Left hindlimb (tissue), 1 donor: ENCODE results near the gene BAG2.

Experiments
- DNase-seq: peaks from one replicate; pipeline ENCODE4 v3.0.0-alpha.2; 2018

BAG2 gene

DNA sequence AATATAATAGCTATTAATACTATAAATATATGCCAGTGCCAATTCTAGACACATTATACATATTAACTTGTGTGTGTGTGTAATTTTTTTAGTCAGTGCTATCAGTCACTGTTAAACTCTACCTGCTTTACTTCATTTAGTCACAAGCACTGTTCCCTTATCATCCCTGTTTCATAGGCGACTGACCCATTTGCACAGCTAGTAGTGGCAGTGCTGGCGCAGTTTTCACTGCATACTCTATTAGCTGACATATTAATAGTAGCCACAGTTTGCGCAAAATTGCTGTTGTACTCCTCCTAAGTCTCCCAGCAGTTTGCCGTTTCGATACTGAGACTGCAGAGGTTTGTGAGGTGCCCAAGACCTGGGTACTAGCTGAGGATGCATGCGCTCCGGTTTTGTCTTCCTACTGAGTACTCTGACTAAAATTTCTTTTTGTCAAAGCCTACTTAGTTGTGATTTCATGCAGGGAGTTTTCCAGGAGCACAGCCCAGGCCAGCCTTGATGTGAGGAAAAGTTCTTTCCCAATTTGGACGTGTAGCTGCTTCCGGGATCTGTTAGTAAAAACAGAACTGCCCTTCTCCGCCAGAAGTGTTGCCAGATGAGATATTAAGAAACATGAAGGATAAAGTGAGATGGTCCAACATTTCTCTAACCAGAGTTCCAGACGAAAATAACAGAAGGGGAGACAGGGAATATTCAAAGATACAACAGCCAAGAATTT lies 5.6 kb downstream of the BAG2 start:
- peak; percentile 72 for DNase-seq

DNA sequence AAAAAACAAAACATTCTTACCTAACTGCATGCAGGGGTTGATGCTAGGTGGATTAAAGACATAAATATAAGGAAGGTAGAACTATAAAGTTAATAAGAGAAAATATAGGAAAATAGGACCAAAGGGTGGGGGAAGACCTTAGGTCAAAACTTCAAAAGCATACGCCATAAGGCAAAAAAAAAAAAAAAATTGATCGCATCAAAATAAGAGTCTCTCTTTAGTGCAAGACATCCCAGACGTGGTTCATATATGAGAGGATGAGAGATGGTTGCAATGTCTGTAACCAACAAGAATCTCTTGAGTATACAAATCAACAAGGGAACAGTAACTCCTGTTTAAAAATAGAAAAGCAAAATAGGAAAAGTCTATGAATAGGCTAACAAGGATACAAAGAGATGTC lies 8.5 kb downstream of the BAG2 start:
- DNase-seq: no peak

DNA sequence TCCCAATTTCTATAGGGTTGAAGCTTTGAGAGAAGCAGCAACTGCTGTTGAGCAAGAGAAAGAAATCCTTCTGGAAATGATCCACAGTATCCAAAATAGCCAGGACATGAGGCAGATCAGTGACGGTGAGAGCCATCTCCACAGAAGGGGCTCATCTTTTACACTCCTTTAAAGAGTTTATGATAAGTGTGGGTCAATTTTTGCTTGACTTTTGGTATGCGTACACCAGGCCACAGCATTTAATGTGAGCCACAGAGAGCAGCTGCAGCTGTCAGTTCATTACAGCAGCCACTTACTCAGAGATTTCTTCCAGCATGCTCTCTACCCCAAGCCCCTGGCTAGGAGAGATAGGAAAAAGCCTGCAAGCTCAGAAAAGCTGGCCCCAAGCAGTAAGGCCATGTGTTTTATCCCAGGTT lies 9.9 kb downstream of the BAG2 start:
- DNase-seq: peak; percentile 28

DNA sequence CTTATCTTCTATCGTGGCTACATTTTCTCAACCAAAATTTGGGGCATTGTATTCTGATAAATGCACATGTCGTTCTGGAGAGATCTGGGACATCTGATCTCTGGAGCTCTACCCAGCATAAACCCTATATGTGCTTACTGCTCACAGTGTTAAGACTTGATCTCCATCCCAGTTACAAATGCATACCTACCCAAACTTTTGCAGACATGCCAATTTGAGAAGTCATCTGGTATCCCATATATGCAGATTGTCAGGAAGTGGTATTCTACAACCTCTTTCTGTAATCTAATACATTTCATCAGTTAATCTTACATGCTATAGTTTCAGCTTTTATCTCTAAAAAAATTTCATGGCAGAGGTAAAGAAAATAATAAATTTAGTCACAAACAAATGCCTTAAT lies 11.2 kb downstream of the BAG2 start:
- no peak for DNase-seq

DNA sequence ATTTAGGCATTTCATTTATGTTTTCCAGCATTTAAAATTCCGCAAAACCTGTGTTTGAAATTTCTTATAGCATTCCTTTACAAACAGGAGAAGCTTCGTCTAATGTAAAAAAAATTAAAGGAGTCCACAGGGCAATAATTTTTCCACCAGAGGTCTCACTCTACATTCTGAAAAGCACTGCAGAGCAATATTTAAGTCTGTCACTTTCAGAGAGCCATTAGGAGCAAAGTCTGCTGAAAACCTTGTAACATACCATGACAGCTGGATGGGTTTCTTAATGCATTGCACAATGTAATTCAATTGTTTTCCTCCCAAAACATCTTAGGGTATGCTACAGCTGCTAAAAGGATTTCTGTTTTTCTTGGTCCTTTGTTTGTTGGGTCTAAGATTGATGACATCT lies 18.0 kb downstream of the BAG2 start:
- DNase-seq: no peak

DNA sequence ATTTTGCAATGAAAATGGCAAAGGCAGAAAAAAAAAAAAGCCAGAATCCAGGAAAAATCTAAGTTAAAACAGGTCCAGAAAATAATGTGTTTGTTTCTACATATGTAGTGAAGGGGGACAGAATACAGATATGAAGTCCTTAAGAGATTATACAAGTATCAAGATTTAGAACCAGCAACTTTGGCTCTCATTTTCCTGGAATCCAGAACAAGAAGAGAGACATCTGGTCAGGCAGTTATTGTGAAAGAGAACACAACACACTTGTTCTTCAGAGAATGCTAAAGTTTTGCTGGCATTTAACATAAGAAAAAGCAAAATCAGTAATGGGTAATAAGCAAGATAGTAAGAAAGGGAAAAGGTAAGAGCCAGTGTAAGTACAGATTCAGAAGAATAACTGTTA lies 21.1 kb downstream of the BAG2 start:
- DNase-seq: no peak

DNA sequence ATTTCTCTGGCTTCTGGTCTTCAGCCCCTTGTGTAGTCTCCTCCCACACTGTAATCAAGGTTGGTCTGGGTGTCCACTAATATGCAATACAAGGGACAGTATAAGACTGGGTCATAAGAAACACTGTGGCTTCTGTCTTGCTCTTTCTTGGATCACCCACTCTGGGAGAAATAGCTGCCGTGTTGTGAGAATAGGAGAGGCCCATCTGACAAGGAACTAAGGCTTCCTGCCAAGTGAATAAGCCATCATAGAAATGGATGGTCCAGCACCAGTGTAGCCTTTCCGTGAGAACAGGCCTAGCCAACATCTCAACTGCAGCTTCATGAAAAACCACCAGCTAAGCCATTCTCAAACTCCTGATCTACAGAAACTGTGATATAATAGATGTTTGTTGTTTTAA lies 23.3 kb downstream of the BAG2 start:
- DNase-seq: no peak

DNA sequence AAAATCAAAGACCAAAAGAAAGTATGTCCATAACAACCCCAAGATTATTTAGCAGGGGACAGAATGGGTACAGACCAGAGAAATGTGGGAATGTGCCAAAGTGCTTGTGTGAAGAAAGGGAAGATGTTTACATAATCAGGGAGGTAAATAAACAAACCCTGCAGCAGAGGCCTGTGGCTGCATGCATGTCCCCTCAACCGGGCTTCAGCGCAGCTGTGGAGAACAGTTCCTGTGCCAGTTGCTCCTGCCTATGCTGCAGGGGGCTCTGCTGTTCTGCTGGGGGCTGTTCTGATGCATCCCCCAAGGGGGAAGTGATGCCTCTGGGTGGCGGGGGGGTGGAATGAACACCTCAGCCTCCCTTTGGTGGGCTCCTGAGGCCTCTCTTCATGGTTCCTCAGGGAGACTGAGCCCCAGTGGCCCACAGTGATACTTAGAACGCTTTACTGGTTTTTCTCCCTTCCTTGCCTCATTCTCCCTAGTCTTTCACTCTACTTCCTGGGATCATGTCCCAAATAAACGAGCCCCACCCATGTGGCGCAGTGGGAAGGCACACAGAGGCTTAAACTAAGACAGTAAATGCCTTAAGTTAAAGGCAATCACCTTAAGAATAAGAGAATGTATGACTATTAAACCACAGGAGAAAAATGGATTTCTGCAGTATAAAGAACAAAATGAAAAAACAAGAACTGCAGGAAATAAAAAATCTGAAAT lies 27.0 kb downstream of the BAG2 start:
- DNase-seq: no peak

DNA sequence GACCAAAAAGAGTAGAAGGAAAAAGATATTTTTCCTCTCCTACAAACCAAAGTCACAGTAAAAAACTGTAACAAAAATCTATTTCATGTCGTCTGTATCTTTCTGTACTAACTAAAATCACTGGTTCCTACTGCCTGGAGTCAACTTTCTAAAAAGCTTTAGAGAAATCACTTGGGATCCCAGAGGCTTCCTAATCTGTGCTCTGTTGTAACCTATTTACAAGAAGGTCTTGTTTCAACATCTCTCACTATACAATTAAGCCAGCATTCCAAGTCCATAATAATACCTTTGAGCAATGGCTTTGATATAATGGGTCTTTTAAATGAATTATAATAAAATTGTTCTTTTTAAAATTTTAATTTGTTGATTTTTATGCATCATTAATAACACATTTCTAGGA lies 29.6 kb downstream of the BAG2 start:
- DNase-seq: no peak

DNA sequence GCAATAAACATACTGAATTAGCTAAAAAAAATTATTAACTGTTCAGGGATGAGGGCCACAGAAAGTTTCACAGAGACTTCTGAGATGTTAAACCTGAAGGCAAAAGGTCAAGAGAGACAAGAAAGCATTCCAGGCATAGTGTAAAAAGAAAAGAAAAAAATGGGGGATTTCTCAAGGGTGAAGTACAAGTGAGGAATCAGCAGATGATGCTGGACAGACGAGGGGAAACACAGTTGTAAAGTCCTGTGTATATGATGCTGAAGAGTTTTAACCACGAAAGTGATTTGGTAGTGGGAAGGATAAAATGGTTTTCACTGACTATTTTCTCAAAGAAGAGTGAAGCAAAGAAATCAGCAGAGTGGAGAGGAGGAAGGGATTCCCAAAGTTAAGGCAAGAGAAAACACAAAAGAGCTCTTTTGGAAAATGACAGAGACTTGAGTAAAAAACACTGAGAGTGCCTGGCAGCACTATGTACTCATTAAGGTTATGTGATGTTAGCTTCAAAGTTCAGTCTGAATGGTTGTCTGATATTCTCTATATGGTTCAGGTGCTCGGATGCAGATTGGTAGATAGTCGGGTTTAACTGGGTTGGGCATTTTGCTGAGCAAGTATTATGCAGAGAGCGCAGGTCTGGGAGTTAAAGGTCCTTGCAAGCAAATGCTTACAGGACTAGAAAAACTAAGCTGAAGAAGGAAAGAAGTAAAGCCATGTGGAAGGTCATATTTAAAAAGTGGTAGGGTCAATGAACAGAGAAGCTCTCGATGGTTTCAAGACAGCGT lies 33.6 kb downstream of the BAG2 start:
- DNase-seq: no peak

DNA sequence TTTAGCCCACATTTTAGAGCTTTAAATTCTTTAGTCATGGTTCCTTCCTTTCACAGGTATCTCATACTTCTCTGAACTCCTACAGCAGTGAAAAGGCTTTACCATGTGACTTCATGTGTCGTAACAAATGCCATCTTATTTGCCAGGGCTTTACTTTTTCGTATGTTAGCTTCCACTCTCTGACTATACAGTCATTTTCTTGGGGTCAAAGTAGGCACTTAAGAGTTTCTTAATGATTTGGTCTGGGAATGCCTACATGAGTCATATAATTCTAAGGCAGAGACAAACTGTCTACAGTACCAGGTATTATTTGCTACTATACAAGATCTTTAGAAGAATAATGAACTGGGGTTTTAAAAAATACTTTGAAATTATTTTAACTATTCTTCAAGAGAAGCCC lies 35.0 kb downstream of the BAG2 start:
- DNase-seq: no peak

DNA sequence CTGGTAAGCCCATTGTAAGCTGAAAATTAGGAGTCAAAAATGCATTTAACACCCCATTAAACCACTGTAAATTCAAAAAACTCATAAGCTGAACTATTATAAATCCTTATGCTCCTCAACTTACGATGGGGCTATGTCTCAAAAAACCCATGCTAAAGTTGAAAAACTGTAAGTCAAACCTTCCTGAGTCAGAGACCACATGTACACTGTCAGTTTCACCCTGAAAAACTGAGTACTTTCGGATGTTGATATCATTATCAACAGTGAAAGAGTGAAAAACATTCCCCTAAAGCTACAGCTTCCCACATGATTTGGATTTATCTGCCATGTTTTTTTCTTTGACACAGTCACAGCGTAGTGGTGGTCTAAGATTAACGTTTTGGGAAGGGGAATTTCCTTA lies 35.7 kb downstream of the BAG2 start:
- no peak for DNase-seq

DNA sequence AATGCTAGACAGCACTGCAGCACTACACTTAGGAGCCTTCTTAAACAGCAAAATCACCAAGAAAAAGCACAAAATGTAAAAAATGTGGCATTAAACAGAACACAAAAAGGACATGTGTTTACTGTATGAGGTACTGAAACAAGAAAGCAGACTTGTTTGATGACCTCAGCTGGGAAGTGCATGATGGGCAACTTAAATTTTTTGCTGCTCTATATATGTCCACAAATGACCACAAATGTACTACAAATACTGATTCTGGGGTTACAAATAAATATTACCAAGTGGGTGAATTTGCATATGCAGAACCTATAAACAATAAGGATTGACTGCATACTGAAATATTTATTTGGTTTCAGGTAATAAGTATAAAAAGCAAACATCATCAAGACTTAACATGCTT lies 36.9 kb downstream of the BAG2 start:
- no peak for DNase-seq

DNA sequence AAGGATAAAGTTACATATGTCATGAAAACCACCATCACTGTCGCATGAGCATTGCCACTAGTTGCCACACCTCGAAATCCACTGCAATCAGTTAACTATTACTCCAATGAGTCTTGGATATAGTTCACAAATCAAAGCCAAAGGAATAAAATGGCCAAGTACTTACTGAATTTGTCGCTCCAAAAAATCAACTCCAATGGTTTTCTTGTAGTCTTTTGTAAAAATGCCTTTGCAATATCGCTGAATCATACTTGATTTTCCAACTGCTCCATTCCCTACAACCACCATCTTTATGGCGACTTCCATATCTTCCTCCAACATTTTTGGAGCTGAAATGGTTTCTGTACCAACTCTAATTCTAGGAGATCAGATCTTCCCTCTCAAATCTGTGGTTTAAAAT lies 37.9 kb downstream of the BAG2 start:
- DNase-seq: no peak

DNA sequence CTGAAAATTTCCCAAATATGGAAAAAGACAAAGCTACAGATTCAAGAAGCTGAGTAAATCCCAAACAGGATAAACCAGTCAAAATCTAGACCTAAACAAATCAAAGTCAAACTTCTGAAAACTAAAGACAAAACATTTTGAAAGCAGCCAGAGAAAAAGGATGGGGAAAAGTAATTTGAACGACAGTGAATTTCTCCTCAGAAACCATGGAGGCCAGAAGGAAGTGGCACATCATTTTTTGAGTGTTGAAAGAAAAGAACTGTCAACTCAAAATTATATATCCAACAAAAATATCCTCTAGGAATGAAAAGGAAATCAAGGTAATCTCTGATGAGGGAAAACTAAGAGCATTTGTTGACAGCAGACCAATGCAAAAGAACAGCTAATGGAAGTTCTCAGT lies 43.1 kb downstream of the BAG2 start:
- no peak for DNase-seq

DNA sequence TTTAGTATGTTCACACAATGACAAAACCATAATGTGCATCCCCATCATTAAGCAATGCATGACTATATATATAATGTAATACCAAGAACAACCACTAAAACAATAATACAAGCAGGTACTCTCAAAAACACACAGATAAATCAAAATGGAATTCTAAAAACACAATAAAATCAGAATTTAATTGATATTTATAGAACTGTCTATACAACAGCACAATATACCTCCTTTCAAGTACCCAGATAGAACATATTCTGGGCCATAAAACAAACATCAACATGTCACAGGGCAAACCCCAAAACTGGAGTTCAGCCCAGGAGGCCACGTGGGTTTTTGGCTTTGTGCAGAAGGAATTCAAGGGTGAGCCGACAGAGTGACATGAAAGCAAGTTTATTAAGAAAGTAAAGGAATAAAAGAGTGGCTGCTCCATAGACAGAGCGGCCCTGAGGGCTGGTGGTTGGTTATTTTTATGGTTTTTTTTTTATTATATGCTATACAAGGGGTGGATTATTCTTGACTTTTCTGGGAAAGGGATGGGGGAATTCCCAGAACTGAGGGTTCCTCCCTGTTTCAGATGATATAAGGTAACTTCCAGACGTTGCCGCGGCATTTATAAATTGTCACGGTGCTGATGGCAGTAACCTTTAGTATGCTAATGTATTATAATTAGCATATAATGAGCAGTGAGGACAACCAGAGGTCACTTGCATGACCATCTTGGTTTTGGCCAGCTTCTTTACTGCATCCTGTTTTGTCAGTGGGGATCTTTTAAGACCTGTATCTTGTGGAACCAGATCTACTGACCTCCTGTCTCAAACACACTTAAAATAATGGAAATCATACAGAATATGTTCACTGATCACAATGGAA lies 44.3 kb downstream of the BAG2 start:
- DNase-seq: no peak

DNA sequence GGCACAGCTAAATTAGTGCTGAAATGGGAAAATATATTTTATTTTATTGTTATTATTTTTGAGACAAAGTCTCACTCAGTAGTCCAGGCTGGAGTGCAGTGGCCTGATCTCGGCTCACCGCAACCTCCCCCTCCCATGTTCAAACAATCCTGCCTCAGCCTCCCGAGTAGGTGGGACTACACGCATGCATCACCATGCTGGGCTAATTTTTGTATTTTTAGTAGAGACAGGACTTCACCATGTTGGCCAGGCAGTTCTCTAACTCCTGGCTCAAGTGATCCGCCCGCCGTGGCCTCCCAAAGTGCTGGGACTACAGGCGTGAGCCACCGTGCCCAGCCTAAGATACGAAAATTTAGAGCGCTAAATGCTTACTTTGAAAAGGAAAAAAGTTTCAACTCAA lies 45.1 kb downstream of the BAG2 start:
- no peak for DNase-seq

DNA sequence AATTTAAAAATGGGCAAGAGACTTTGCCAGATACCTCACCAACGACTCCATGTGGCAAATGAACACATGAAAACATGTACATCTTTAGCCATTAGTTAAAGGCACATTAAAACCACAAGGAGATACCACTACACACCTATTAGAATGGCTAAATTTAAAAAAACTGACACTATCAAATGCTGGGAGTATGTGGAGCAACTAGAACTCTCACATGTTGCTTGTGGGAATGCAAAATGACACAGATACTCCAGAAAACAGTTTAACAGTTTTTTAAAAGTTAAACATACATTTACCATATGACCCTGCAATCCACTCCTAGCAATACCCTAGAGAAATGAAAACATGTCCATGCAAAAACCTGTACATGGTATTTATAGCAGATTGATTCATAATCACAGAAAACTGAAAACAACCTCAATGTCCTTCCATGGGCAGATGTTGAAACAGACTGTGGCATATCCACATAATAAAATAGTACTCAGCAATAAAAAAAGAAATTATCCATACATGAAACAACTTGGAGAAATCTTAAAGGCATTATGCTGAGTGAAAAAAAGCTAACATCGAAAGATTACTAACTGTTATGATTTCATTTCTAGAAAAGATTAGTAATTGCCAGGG lies 48.1 kb downstream of the BAG2 start:
- no peak for DNase-seq

DNA sequence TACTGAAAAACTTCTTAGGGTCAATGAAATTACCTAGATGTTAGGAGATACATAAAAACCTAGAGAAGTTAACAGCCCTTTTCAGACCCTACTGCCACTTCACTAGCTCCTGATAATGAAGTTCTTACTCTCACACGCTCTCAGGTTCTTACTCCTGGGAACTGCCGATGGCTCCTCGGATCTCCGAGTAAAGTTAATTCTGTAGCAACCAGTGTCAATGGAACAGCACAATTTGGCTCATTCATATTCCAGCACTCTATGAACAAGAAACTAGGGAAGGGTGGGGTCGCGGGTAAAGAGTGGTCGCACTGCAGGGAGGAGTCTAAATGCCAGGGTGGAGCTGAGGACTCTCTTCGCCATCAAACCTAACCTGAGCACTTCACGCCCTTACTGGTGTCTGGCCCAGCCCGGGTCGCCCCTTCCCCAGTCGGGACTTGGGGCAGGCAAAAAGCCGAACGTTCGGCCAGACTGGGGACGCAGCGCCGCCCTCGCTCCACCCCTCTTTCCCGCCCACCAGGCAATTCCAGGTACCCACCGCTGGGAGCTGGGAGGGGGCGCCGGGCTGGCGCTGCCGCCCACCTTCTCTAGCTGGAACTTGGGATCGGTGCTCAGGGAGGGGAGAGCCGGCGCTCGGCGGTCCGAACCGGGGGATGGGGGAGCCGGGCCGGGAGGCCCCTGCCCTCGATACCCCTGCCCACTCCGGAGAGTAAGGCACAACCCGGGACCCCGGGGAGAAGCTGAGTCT lies 49.2 kb downstream of the BAG2 start:
- DNase-seq: peak; percentile 83

DNA sequence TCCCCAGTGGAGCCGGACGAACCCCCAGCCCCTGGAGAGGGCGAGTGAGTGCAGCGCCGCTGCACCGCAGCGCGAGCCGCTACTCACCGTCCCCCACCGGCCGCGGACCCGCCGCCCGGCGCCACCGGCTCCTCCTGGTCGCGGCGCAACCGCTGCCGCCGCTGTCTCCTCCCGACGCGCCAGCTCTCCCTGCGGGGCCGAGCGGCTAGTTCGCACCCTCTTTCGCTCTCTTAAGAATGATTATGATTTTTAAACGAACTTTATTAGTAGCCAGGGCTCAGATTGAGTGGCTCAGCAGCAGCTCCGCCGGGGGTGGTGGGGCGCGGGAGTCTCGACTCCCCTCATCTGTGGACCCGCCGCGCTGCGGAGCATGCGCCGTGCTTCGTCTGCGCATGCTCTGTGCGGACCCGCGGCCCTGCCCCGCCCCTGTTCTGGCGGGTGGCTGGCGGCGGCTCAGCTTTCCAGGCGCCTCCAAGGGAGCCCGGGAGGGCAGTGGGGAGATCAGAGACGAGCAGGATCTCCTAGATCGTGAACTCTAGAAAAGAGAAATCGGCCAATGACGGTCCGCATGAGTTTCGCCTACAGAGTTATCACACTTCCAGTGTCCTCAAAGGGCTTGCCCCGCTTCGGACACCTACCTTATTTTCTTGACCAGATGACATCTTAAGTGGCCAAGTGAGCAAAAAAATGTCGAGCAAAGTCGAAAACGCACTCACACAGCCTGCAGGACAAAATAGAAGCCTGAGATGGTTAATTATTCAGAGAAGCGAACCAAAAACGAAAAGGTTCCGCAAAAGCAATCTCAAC lies 50.0 kb downstream of the BAG2 start, which contains the start of gene RAB23:
Gene RAB23 (minus strand): TSS at position 372 of the 807 bp plus-strand sequence. CDS start 11,927 bp downstream, outside the sequence.
- DNase-seq: peak; percentile 93

DNA sequence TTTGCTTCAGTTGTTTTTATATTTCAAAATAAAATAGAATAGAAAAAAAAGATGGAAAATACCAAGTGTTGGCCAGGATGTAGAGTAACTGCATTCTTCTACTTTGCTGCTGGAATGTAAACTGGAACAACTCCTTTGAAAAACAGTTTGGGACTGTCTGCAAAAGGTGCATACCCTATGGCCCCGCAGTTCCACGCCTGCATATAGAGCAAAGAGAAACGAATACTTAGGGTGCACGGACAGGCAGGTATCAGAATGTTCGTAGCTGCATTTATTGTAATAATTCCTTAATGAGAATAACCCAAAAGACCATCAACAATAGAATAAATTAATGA lies 50.6 kb downstream of the BAG2 start:
- DNase-seq: no peak
